GM23248 (cell line): ENCODE data around the gene FZD7. TPM values are rescaled to one million over a fixed set of nuclear protein-coding genes. Genes with fewer than 3 reads are reported as not detected.
A peak's percentile ranks its signal among the peaks of the same experiment; 100 is the strongest.

Experiments used
- DNase-seq: peaks from one replicate; pipeline ENCODE4 v3.0.0-alpha.2; 2015
- H2AFZ ChIP-seq: fragments of 200-600 bp; sonication (generic); 2 replicates; pipeline ENCODE4 v1.6.1; 2016; ENCODE audit warnings: antibody characterized with exemption
- H3F3A ChIP-seq: fragments of 200-600 bp; sonication (generic); 2 replicates; pipeline ENCODE4 v1.6.1; 2016; ENCODE audit warnings: mild to moderate bottlenecking, antibody characterized with exemption, mixed run types; ENCODE audit not compliant: insufficient read depth
- H3K27ac ChIP-seq: fragments of 200-600 bp; sonication (generic); 2 replicates; pipeline ENCODE4 v1.5.1; 2016; ENCODE audit warnings: mild to moderate bottlenecking
- H3K27me3 ChIP-seq: fragments of 200-600 bp; sonication (generic); replicated peaks from 2 replicates; pipeline ENCODE4 v1.6.1; 2016; ENCODE audit warnings: mild to moderate bottlenecking; ENCODE audit not compliant: insufficient read depth
- H3K36me3 ChIP-seq: fragments of 200-600 bp; sonication (generic); 2 replicates; pipeline ENCODE4 v1.6.1; 2016; ENCODE audit warnings: low read depth, mild to moderate bottlenecking
- H3K4me1 ChIP-seq: fragments of 200-600 bp; sonication (generic); 2 replicates; pipeline ENCODE4 v1.6.1; 2016; ENCODE audit warnings: mild to moderate bottlenecking; ENCODE audit not compliant: insufficient read depth
- H3K4me2 ChIP-seq: fragments of 200-600 bp; sonication (generic); one replicate; pipeline ENCODE4 v1.6.1; 2016; ENCODE audit warnings: mild to moderate bottlenecking; ENCODE audit not compliant: unreplicated experiment
- H3K4me3 ChIP-seq: fragments of 200-600 bp; sonication (generic); 2 replicates; pipeline ENCODE4 v1.5.1; 2016; ENCODE audit warnings: mild to moderate bottlenecking
- H3K79me2 ChIP-seq: fragments of 200-600 bp; sonication (generic); 2 replicates; pipeline ENCODE4 v1.6.1; 2016; ENCODE audit warnings: mild to moderate bottlenecking; ENCODE audit not compliant: insufficient read depth
- H3K9ac ChIP-seq: fragments of 200-600 bp; sonication (generic); 2 replicates; pipeline ENCODE4 v1.6.1; 2016; ENCODE audit warnings: mild to moderate bottlenecking
- H3K9me2 ChIP-seq: fragments of 200-600 bp; sonication (generic); 2 replicates; pipeline ENCODE4 v1.6.1; 2016; ENCODE audit warnings: mixed run types, mild to moderate bottlenecking, moderate library complexity; ENCODE audit not compliant: insufficient read depth
- H3K9me3 ChIP-seq: fragments of 200-600 bp; sonication (generic); one replicate; pipeline ENCODE4 v1.6.1; 2017; ENCODE audit warnings: low read depth
- H4K20me1 ChIP-seq: fragments of 200-600 bp; sonication (generic); 2 replicates; pipeline ENCODE4 v1.6.0; 2016; ENCODE audit not compliant: insufficient read depth
- EZH2 ChIP-seq: fragments of 200-600 bp; sonication (generic); IDR thresholded peaks from 2 replicates; pipeline ENCODE4 v1.6.1; 2018; ENCODE audit warnings: antibody characterized with exemption, mild to moderate bottlenecking; ENCODE audit not compliant: insufficient read depth, poor library complexity, severe bottlenecking
- EZH2phosphoT487 ChIP-seq: fragments of 200-600 bp; sonication (generic); IDR thresholded peaks from 2 replicates; pipeline ENCODE4 v1.6.1; 2018; ENCODE audit warnings: antibody characterized with exemption, moderate library complexity, mild to moderate bottlenecking, low read depth; ENCODE audit not compliant: insufficient read depth
- WGBS, 2 experiments: methylation state at CpG; one replicate each; pipeline ENCODE4 v1.1.6; 2015 to 2017; ENCODE audit warnings: low lambda C conversion rate in 2 of 2, low coverage in 1 of 2; ENCODE audit errors: missing lambda C conversion rate in 2 of 2; 5-methylcytosine and 5-hydroxymethylcytosine counted together
- in situ Hi-C: fragments of 300-500 bp; cut with MboI; formaldehyde crosslinking; loops from 2 replicates; pipeline ENCODE4 v1.15.0; 2020
- polyA plus RNA-seq: library from polyadenylated mRNA; unstranded; fragments of >200 nt; fragmentation: Nextera tagmentation; extraction: Ambion mirVana; gene quantifications from 2 replicates; pipeline ENCODE4 v1.2.1, GENCODE V29; 2016
- total RNA-seq: library from RNA; depleted of rRNA; stranded (reverse); fragments of >200 nt; shearing (Covaris generic); gene quantifications from 2 replicates; pipeline ENCODE4 v1.2.3, GENCODE V29; 2014

Gene FZD7
- total and polyA plus RNA-seq, 2 experiments from 2014 or later, result 19.4 to 56.4 TPM

GRCh38 chr2:202038471-202039277 lies 5.0 kb downstream of the FZD7 start:
- H3K9me2 ChIP-seq, result no peaks in the 10 kb centered on the region
- 39 to 40% methylated on average over 4 of the region's 4 CpGs for WGBS, 2 experiments
- peak; percentile 65 for DNase-seq
- in situ Hi-C loops, result loop anchor here (5.0 to 10.0 kb wide), 2 partner anchors 129 to 184 kb away; no protein-coding TSS in a partner anchor
- peak overlapping the region; percentile 14; the same call in 1 of the 2 replicates for H3K27ac ChIP-seq
- H3K9ac ChIP-seq, result peak overlapping the region; percentile 70
- peak overlapping the region; percentile 96 for H3K4me2 ChIP-seq
- H3K4me3 ChIP-seq, result peak overlapping the region; percentile 80
- peaks cover 24% of the 10 kb centered on the region; the same call in 1 of the 2 replicates for H3F3A ChIP-seq
- no peaks in the 10 kb centered on the region for H3K36me3 ChIP-seq
- H3K27me3 ChIP-seq, result no peaks in the 10 kb centered on the region
- peaks cover 33% of the 10 kb centered on the region for H3K4me1 ChIP-seq
- peaks cover 53% of the 10 kb centered on the region for H3K79me2 ChIP-seq
- H3K9me3 ChIP-seq, result no peaks in the 10 kb centered on the region
- TF ChIP-seq EZH2phosphoT487 (no peak), EZH2 (no peak)
- H2AFZ ChIP-seq, result 0 out of 2 replicates have a peak overlapping the region, but pooled peaks have one; percentile 9
- H4K20me1 ChIP-seq, result no peaks in the 10 kb centered on the region

DNA sequence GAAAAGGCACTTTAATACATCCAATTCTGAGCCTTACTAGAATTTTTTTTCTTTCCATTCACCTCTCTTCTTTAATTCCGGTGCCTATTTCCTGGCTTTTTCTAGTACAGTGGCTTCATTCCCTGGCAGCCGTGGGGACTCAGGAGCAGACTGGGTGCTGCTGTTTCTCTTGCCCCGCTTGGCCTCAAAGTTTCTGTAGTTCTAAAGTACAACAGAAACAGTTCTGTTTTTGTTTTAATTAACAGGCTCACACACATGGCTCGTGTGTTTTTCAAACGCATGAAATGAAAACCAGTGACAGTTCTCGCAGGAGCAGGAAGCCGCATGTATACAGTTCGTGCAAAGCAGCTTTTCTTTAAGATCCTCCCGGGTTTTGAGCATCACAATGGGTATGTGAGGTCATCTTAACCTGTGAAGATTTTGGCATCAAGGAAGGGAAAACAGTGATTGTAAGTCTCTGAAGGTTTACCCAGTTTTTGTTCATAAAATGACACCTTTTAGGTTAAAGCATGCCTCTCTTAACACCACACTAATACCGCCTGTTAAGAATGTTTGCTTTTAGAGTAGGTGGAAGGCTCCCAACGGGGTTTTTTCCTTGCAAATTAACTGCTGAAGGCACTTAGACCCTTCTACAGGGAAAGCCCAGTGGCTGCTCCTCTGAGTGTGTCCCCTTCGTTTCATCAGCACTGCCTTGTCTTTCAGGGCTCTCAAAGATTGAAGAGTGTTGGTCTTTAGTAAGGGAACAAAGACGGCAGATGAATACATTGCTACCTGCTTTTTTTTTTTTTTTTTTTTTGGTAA lies 5.8 kb downstream of the FZD7 start:
- H3K27ac ChIP-seq, result peak overlapping the region; percentile 14; the same call in 1 of the 2 replicates
- H3K27me3 ChIP-seq, result no peaks in the 10 kb centered on the region
- 22 to 25% methylated on average over 13 of the region's 13 CpGs for WGBS, 2 experiments
- peaks cover 33% of the 10 kb centered on the region for H3K4me1 ChIP-seq
- H3K9me2 ChIP-seq, result no peaks in the 10 kb centered on the region
- peak; percentile 44 for DNase-seq
- no peaks in the 10 kb centered on the region for H3K36me3 ChIP-seq
- no peaks in the 10 kb centered on the region for H4K20me1 ChIP-seq
- H3K9me3 ChIP-seq, result no peaks in the 10 kb centered on the region
- H3K4me2 ChIP-seq, result peak overlapping the region; percentile 96
- H3F3A ChIP-seq, result peaks cover 24% of the 10 kb centered on the region; the same call in 1 of the 2 replicates
- peak overlapping the region; percentile 80 for H3K4me3 ChIP-seq
- H3K79me2 ChIP-seq, result peaks cover 53% of the 10 kb centered on the region
- H2AFZ ChIP-seq, result 0 out of 2 replicates have a peak overlapping the region, but pooled peaks have one; percentile 9
- in situ Hi-C loops, result loop anchor here (5.0 to 10.0 kb wide), 2 partner anchors 128 to 185 kb away; no protein-coding TSS in a partner anchor
- peak overlapping the region; percentile 27; the same call in 1 of the 2 replicates for H3K9ac ChIP-seq
- no peak for TF ChIP-seq EZH2phosphoT487
- no peak for TF ChIP-seq EZH2

DNA sequence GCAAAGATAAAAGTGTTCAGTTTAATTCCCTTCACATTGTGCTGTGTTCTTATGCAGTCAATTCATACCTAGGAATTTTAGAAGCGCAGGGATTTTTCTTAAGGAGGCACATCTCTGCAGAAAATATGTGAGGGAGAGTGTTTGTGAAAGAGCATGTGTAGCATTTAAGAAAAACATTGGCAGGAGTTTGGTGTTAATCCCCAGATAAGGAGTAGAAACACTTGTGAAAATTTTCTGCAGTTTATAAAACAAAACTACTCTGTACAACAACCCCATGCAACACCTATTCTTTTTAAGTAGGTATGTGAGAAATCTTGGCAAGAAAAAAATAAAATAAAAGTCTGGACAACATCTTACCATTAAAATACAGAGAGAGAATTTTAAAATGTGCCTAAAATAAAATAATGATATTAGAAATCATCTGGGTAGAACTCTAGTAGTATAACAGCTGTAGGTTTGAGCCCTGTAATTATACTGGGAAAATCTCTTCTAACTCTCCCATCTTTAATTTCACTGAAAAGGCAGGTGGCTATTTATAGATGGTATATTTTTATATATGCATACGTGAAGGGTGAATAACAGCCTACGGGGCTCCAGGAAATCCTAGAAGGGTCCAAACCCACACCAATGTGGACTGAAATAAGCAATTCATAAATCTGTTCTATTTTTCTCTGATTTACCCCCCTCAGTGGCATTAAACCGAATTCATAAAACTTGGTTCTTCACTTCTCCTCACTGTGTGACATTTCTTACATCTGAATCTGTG lies 6.6 kb downstream of the FZD7 start:
- Histone ChIP-seq H3K4me1 (peaks cover 33% of the 10 kb centered on the region), H4K20me1 (no peaks in the 10 kb centered on the region), H3K27ac (no peak overlapping the region), H3K4me2 (no peak overlapping the region), H3K36me3 (no peaks in the 10 kb centered on the region), H2AFZ (no peak overlapping the region), H3K27me3 (no peaks in the 10 kb centered on the region), H3K9me3 (no peaks in the 10 kb centered on the region), H3F3A (peaks cover 24% of the 10 kb centered on the region; the same call in 1 of the 2 replicates), H3K9ac (no peak overlapping the region), H3K79me2 (peaks cover 45% of the 10 kb centered on the region), H3K4me3 (no peak overlapping the region), H3K9me2 (no peaks in the 10 kb centered on the region)
- in situ Hi-C loops, result no loop called here
- DNase-seq, result no peak
- 97% methylated on average over 4 of the region's 4 CpGs for WGBS, 2 experiments
- no peak for TF ChIP-seq EZH2
- no peak for TF ChIP-seq EZH2phosphoT487
